A549 (cell line): Measurements from ENCODE around the gene ALDH1L1. TPM values are rescaled to one million over a fixed set of nuclear protein-coding genes. Genes with fewer than 3 reads are reported as not detected.

Source experiments
- ATAC-seq, 2 experiments: fragments of 200-7000 bp in 1 of 2; fragments of >200 bp in 1 of 2; cut with Nextera tagmentation in 1 of 2; cut with Tn5 transposase in 1 of 2; 3 replicates each; pipeline versions ENCODE4 v1.8.0 to v1.9.1; 2018 to 2020; ENCODE audit warnings: mild to moderate bottlenecking in 1 of 2, moderate library complexity in 1 of 2
- CTCF ChIA-PET: fragments of 300-600 bp; sonication (Branson Sonifier 250); formaldehyde crosslinking; extraction: SDS; loops from one replicate; lab custom pipeline; 2021; ENCODE audit warnings: antibody characterized with exemption, inconsistent platforms; lab: Yijun Ruan, JAX
- POLR2A ChIA-PET: fragments of 350-600 bp; formaldehyde crosslinking; extraction: SDS; loops from one replicate; lab custom pipeline; 2021; ENCODE audit warnings: antibody characterized with exemption, inconsistent platforms; lab: Yijun Ruan, JAX
- DNase-seq, 2 experiments: peaks; one replicate each; pipeline versions ENCODE4 v3.0.0 to v3.0.0-alpha.2; 2011 to 2016; ENCODE audit warnings: low read depth in 1 of 2, low spot score in 1 of 2
- FAIRE-seq: peaks from 2 replicates; lab custom pipeline; 2011; peaks lifted over from hg19 to GRCh38; lab: Jason Lieb, UNC
- H3K27ac ChIP-seq, 2 experiments: fragments of >200 bp; sonication (Bioruptor Twin); formaldehyde crosslinking; 3 replicates each; pipeline ENCODE4 v1.5.1; 2016 to 2017
- H3K4me1 ChIP-seq: fragments of >200 bp; sonication (Bioruptor Twin); formaldehyde crosslinking; 3 replicates; pipeline ENCODE4 v1.6.1; 2016
- H3K4me2 ChIP-seq: fragments of >200 bp; sonication (Bioruptor Twin); formaldehyde crosslinking; 3 replicates; pipeline ENCODE4 v1.6.1; 2016
- H3K4me3 ChIP-seq: fragments of >200 bp; sonication (Bioruptor Twin); formaldehyde crosslinking; 3 replicates; pipeline ENCODE4 v1.5.1; 2016
- H3K9me3 ChIP-seq: fragments of >200 bp; sonication (Bioruptor Twin); formaldehyde crosslinking; 3 replicates; pipeline ENCODE4 v1.6.1; 2016
- CBX2 ChIP-seq: fragments of 200-600 bp; sonication (generic); IDR thresholded peaks from 2 replicates; pipeline ENCODE4 v1.6.1; 2016; ENCODE audit warnings: low read depth, mild to moderate bottlenecking, borderline replicate concordance
- CBX8 ChIP-seq: fragments of 200-600 bp; sonication (generic); IDR thresholded peaks from 2 replicates; pipeline ENCODE4 v1.6.1; 2016
- CEBPB ChIP-seq, 2 experiments: fragments of >200 bp in 1 of 2; sonication (Bioruptor Twin) in 1 of 2; formaldehyde crosslinking in 1 of 2; IDR thresholded peaks; 2 replicates each; pipeline ENCODE4 v1.6.1; 2012 to 2016
- CHD2 ChIP-seq: fragments of 150-350 bp; IDR thresholded peaks from 2 replicates; pipeline ENCODE4 v1.6.1; 2014; ENCODE audit warnings: low read length; ENCODE audit not compliant: partially characterized antibody
- EP300 ChIP-seq, 2 experiments: fragments of >200 bp; sonication (Bioruptor Twin); formaldehyde crosslinking; IDR thresholded peaks; 2 replicates in 1 of 2; 3 replicates in 1 of 2; pipeline ENCODE4 v1.6.1; 2016 to 2017
- ESRRA ChIP-seq: fragments of 150-350 bp; IDR thresholded peaks from 2 replicates; pipeline ENCODE4 v1.6.1; 2014; ENCODE audit warnings: mild to moderate bottlenecking, low read length, borderline replicate concordance
- FOXS1 ChIP-seq: fragments of 250-450 bp; sonication (Bioruptor Pico); IDR thresholded peaks from 2 replicates; pipeline ENCODE4 v1.5.0; 2020; ENCODE audit warnings: mild to moderate bottlenecking, moderate library complexity
- HOXA7 ChIP-seq: fragments of 250-450 bp; sonication (Bioruptor Pico); IDR thresholded peaks from 2 replicates; pipeline ENCODE4 v1.5.0; 2020; ENCODE audit warnings: mild to moderate bottlenecking, moderate library complexity
- HOXB13 ChIP-seq: fragments of 250-450 bp; sonication (Bioruptor Pico); IDR thresholded peaks from 2 replicates; pipeline ENCODE4 v1.5.0; 2020; ENCODE audit warnings: low read depth, mild to moderate bottlenecking, moderate library complexity
- HOXB5 ChIP-seq: fragments of 250-450 bp; sonication (Bioruptor Pico); IDR thresholded peaks from 2 replicates; pipeline ENCODE4 v1.5.0; 2020; ENCODE audit warnings: mild to moderate bottlenecking, moderate library complexity
- JUN ChIP-seq, 2 experiments: fragments of >200 bp; sonication (Bioruptor Twin); formaldehyde crosslinking; IDR thresholded peaks; 2 replicates in 1 of 2; 3 replicates in 1 of 2; pipeline ENCODE4 v1.6.1; 2016 to 2017
- KDM5A ChIP-seq: fragments of 200-600 bp; sonication (generic); IDR thresholded peaks from 2 replicates; pipeline ENCODE4 v1.6.1; 2016; ENCODE audit warnings: antibody characterized with exemption, mild to moderate bottlenecking
- MAZ ChIP-seq: fragments of 150-350 bp; IDR thresholded peaks from 2 replicates; pipeline ENCODE4 v1.6.1; 2014; ENCODE audit warnings: antibody characterized with exemption, low read depth, low read length, borderline replicate concordance
- POLR2A ChIP-seq: IDR thresholded peaks from 2 replicates; pipeline ENCODE4 v1.6.1; 2012; ENCODE audit warnings: mild to moderate bottlenecking, low read length
- RAD21 ChIP-seq, 2 experiments: fragments of >200 bp in 1 of 2; sonication (Bioruptor Twin) in 1 of 2; formaldehyde crosslinking in 1 of 2; IDR thresholded peaks in 1 of 2; conservative IDR thresholded peaks in 1 of 2; 2 replicates in 1 of 2; 3 replicates in 1 of 2; pipeline ENCODE4 v1.6.1; 2012 to 2018; ENCODE audit warnings: inconsistent platforms in 1 of 2
- RCOR1 ChIP-seq: fragments of 150-350 bp; IDR thresholded peaks from 2 replicates; pipeline ENCODE4 v1.6.1; 2014; ENCODE audit warnings: antibody characterized with exemption, low read length, low read depth
- REST ChIP-seq: fragments of 200-600 bp; sonication (generic); IDR thresholded peaks from 2 replicates; pipeline ENCODE4 v1.6.1; 2016; ENCODE audit warnings: antibody characterized with exemption, mild to moderate bottlenecking, moderate library complexity
- RFX5 ChIP-seq: fragments of 450-650 bp; IDR thresholded peaks from 2 replicates; pipeline ENCODE4 v1.7.1; 2014; ENCODE audit warnings: antibody characterized with exemption, mild to moderate bottlenecking, moderate library complexity
- RNF2 ChIP-seq: fragments of 200-600 bp; sonication (generic); IDR thresholded peaks from 2 replicates; pipeline ENCODE4 v1.6.1; 2016; ENCODE audit warnings: low read depth, mild to moderate bottlenecking, antibody characterized with exemption, moderate library complexity, borderline replicate concordance
- SMC3 ChIP-seq: fragments of >200 bp; sonication (Bioruptor Twin); formaldehyde crosslinking; IDR thresholded peaks from 3 replicates; pipeline ENCODE4 v1.6.1; 2018; ENCODE audit warnings: inconsistent platforms
- TFCP2L1 ChIP-seq: fragments of 250-450 bp; sonication (Bioruptor Pico); IDR thresholded peaks from 2 replicates; pipeline ENCODE4 v1.5.0; 2021; ENCODE audit warnings: mild to moderate bottlenecking
- USF2 ChIP-seq: fragments of 450-650 bp; IDR thresholded peaks from 2 replicates; pipeline ENCODE4 v1.6.1; 2014; ENCODE audit warnings: antibody characterized with exemption
- ZC3H11A ChIP-seq: fragments of 450-650 bp; IDR thresholded peaks from 2 replicates; pipeline ENCODE4 v1.6.1; 2014; ENCODE audit warnings: antibody characterized with exemption, mild to moderate bottlenecking
- ZFP36 ChIP-seq: fragments of 450-650 bp; IDR thresholded peaks from 2 replicates; pipeline ENCODE4 v1.6.1; 2014; ENCODE audit warnings: borderline replicate concordance; ENCODE audit not compliant: partially characterized antibody
- ZSCAN20 ChIP-seq: fragments of 250-450 bp; sonication (Bioruptor Pico); IDR thresholded peaks from 2 replicates; pipeline ENCODE4 v1.8.0; 2022; ENCODE audit warnings: mild to moderate bottlenecking, moderate library complexity
- WGBS: methylation state at CpG from one replicate; pipeline ENCODE4 v1.1.6; 2017; ENCODE audit errors: missing lambda C conversion rate; 5-methylcytosine and 5-hydroxymethylcytosine counted together
- polyA plus RNA-seq, 4 experiments: library from polyadenylated mRNA; depleted of rRNA in 3 of 4; stranded (reverse); fragments of >200 nt; fragmentation: RNase III in 1 of 4; extraction: RNeasy Plus Mini Kit Qiagen cat#74134 plus additional on column Dnase treatment in 1 of 4; gene quantifications; 2 replicates in 3 of 4; 3 replicates in 1 of 4; pipeline ENCODE4 v1.2.3, GENCODE V29; 2011 to 2017
- TF ChIP-seq, protein P1 (sequence below): fragments of 150-350 bp; IDR thresholded peaks from 2 replicates; pipeline ENCODE4 v1.6.1; 2014; ENCODE audit warnings: low read depth, mild to moderate bottlenecking, low read length
- TF ChIP-seq, protein P2 (sequence below): fragments of >200 bp; sonication (Bioruptor Twin); formaldehyde crosslinking; IDR thresholded peaks from 3 replicates; pipeline ENCODE4 v1.6.1; 2016

The ALDH1L1 gene
- polyA plus RNA-seq, 2 of the 4 experiments (the other 2 are of a cell fraction) = 0.14 to 0.18 TPM

DNA sequence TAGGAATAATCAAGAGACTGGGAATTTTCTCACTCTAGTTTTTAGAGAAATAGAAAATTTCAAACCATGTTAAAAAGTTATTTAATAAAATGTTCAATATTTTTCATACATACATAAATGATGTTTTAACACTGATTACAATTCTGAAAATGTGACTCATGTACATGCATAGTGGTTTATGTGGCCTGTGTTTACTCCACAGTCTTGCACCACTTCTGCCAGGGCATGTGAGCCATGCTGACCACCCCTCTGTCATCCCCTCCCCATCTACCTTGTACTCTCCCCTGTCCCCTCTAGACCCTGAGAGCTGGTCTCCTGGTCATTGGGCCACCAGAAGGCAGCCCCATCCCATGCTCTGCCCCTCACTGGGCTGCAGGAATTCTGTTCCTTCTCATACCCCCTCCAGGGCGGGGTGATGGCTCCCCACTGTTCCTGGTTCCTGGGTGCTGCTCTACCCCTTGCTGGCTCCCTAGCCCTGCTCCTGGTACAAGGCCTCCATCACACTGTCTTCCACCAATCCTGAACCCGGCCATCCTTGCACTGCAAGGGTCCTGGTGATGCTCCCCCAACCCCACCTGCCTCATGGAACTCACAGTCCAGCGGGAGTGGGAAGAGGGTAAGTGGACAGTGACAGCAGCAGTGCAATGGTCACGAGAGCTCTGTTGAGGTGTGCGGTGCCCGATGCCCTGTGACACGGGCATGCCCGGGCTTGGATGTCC, 72.3 kb downstream of the ALDH1L1 start:
- Histone ChIP-seq H3K9me3 (no peaks in the 10 kb centered on the region), H3K27ac (no peak overlapping the region), H3K4me3 (no peak overlapping the region), H3K4me1 (no peaks in the 10 kb centered on the region), H3K4me2 (no peak overlapping the region)
- POLR2A ChIA-PET = no interaction called here
- DNase-seq (no peak), FAIRE-seq (no peak), ATAC-seq (no peak)
- CTCF ChIA-PET = interaction anchor here (0.8 kb wide), 1 partner anchor 26 kb away, joined by 3 read pairs; no protein-coding TSS in a partner anchor
- 57% methylated on average over 1 of the region's 8 CpGs for WGBS
- no peak for TF ChIP-seq HOXB13 (CRISPR knock-in tag)
- TF ChIP-seq REST = no peak
- no peak for TF ChIP-seq HOXA7 (CRISPR knock-in tag)
- TF ChIP-seq RCOR1 = no peak
- no peak for TF ChIP-seq CEBPB (IDR thresholded peaks at IDR 0.05)
- TF ChIP-seq ESRRA = no peak
- TF ChIP-seq CBX2 = no peak
- no peak for TF ChIP-seq HOXB5 (CRISPR knock-in tag)
- no peak for TF ChIP-seq KDM5A
- no peak for TF ChIP-seq RFX5
- TF ChIP-seq ZFP36 = no peak
- no peak for TF ChIP-seq RAD21 (conservative IDR thresholded peaks at IDR 0.05 in 1 of 2, IDR thresholded peaks at IDR 0.05 in 1 of 2)
- TF ChIP-seq JUN (IDR thresholded peaks at IDR 0.05) = no peak
- TF ChIP-seq TFCP2L1 = no peak
- no peak for TF ChIP-seq POLR2A
- TF ChIP-seq USF2 = no peak
- TF ChIP-seq EP300 (IDR thresholded peaks at IDR 0.05) = no peak
- no peak for TF ChIP-seq CBX8
- TF ChIP-seq, protein P1, sequence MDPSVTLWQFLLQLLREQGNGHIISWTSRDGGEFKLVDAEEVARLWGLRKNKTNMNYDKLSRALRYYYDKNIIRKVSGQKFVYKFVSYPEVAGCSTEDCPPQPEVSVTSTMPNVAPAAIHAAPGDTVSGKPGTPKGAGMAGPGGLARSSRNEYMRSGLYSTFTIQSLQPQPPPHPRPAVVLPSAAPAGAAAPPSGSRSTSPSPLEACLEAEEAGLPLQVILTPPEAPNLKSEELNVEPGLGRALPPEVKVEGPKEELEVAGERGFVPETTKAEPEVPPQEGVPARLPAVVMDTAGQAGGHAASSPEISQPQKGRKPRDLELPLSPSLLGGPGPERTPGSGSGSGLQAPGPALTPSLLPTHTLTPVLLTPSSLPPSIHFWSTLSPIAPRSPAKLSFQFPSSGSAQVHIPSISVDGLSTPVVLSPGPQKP = no peak
- no peak for TF ChIP-seq RNF2

DNA sequence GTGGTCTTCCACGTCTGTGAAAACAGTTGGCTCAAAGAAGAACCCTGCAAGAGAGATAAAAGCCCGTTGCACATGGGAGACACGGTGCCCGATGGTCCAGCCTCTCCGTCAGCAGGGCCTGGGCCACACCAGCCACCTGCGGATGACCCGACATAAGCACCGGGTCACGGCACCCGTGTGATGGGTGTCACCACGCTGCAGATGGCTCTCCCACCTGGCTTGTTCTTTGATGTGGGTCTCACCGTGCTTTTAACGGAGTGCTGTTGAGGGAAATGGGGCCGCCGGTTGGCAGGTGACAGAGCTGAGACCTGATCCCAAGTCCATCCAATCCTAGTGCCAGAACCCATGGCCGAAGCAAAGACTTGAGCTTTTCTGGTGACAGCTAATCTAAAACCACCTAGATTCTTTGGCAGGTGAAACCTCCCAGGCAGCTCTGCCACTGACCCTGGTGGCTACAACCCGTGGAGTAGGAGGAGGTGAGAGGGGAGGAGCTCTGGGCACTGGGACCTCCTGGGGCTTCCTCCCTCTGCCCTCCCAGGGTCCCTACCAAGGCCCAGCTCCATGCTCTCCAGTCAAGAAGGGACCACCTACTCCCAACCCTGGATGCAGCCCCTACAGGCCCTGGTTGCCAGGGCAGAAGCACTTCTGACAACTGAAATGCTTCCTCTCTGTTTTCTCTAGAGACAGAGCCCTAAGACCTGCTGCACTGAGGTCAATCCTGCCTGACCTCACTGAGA, 73.0 kb downstream of the ALDH1L1 start:
- Histone ChIP-seq H3K4me1 (no peaks in the 10 kb centered on the region), H3K4me2 (no peak overlapping the region), H3K4me3 (no peak overlapping the region), H3K9me3 (no peaks in the 10 kb centered on the region), H3K27ac (no peak overlapping the region)
- WGBS = 80% methylated on average over 11 of the region's 17 CpGs
- CTCF ChIA-PET = interaction anchor here (0.8 to 1.1 kb wide), 2 partner anchors 25 to 26 kb away, joined by 3 to 4 read pairs; no protein-coding TSS in a partner anchor
- ATAC-seq (no peak), FAIRE-seq (no peak), DNase-seq (no peak)
- POLR2A ChIA-PET = no interaction called here
- TF ChIP-seq HOXB13 (CRISPR knock-in tag) (no peak), SMC3 (no peak), MAZ (no peak), ZFP36 (no peak), USF2 (no peak), ZC3H11A (no peak), FOXS1 (CRISPR knock-in tag) (no peak), ZSCAN20 (CRISPR knock-in tag) (no peak), CHD2 (no peak)
- TF ChIP-seq, protein P2, sequence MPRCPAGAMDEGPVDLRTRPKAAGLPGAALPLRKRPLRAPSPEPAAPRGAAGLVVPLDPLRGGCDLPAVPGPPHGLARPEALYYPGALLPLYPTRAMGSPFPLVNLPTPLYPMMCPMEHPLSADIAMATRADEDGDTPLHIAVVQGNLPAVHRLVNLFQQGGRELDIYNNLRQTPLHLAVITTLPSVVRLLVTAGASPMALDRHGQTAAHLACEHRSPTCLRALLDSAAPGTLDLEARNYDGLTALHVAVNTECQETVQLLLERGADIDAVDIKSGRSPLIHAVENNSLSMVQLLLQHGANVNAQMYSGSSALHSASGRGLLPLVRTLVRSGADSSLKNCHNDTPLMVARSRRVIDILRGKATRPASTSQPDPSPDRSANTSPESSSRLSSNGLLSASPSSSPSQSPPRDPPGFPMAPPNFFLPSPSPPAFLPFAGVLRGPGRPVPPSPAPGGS = no peak
